GM10266 (cell line): ENCODE results near the gene SLC12A4.
"Not testable (repeated sequence)": the region's sequence is repeated elsewhere in the genome, so short reads cannot be mapped to it uniquely, and the experiment has no call there.

ENCODE experiments used
- DNase-seq: peaks from one replicate; pipeline ENCODE4 v3.0.0; 2012; ENCODE audit errors: extremely low spot score
- CTCF ChIP-seq: IDR thresholded peaks from 2 replicates; pipeline ENCODE4 v1.5.1; 2012; ENCODE audit warnings: mild to moderate bottlenecking, low read depth; ENCODE audit not compliant: control insufficient read depth, insufficient read depth; ENCODE audit errors: missing control alignments

SLC12A4 gene

GRCh38 chr16:68003031-68003430, 34.6 kb upstream of the SLC12A4 start:
- no peak for TF ChIP-seq CTCF
- DNase-seq: no peak

- DNase-seq: no peak
- TF ChIP-seq CTCF: no peak
These were observed 32.0 kb upstream of the SLC12A4 start for GRCh38 chr16:68000450-68000849.

- TF ChIP-seq CTCF: no peak
- DNase-seq: no peak
These were observed 31.5 kb upstream of the SLC12A4 start for GRCh38 chr16:67999985-68000384.

GRCh38 chr16:67998779-67999688, 30.6 kb upstream of the SLC12A4 start, which contains the start of gene DPEP2:
DPEP2 (minus strand) TSS chr16:67999484; CDS start chr16:67993212, 6,272 bp downstream.
- not testable (repeated sequence) for DNase-seq

- not testable (repeated sequence) for DNase-seq
These were observed 29.9 kb upstream of the SLC12A4 start for GRCh38 chr16:67998231-67998778.

- DNase-seq: no peak
- TF ChIP-seq CTCF: no peak
These were observed 28.2 kb upstream of the SLC12A4 start for GRCh38 chr16:67996666-67997065.

GRCh38 chr16:67995423-67995822, 27.0 kb upstream of the SLC12A4 start:
- DNase-seq: no peak
- TF ChIP-seq CTCF: no peak

- DNase-seq: not testable (repeated sequence)
These were observed 25.6 kb upstream of the SLC12A4 start for GRCh38 chr16:67994040-67994408.
